HEK293 (cell line): ENCODE measurements around the gene GIT1.

Experiments used
- CTCF ChIA-PET: fragments of 350-600 bp; formaldehyde crosslinking; extraction: SDS; loops from one replicate; lab custom pipeline; 2021; ENCODE audit warnings: antibody characterized with exemption; lab: Yijun Ruan, JAX
- POLR2A ChIA-PET: fragments of 300-600 bp; formaldehyde crosslinking; extraction: SDS; loops from one replicate; lab custom pipeline; 2020; ENCODE audit warnings: antibody characterized with exemption, inconsistent platforms; lab: Yijun Ruan, JAX
- H3K27ac ChIP-seq: fragments of 200-500 bp; sonication (Bioruptor generic); 2 replicates; pipeline ENCODE4 v1.5.1; 2014; ENCODE audit warnings: low read depth, low read length, control low read depth, inconsistent platforms; ENCODE audit errors: extremely low read depth
- H3K36me3 ChIP-seq, 2 experiments: fragments of 200-500 bp in 1 of 2; sonication (Bioruptor generic) in 1 of 2; 1 replicate in 1 of 2; 2 replicates in 1 of 2; pipeline ENCODE4 v1.5.1; 2014 to 2017; ENCODE audit warnings: inconsistent platforms in 2 of 2, low read length in 2 of 2; ENCODE audit not compliant: control insufficient read depth in 2 of 2, insufficient read depth in 1 of 2
- H3K4me1 ChIP-seq: fragments of 200-500 bp; sonication (Bioruptor generic); 2 replicates; pipeline ENCODE4 v1.5.1; 2014; ENCODE audit warnings: mild to moderate bottlenecking, low read length, inconsistent platforms; ENCODE audit not compliant: control insufficient read depth, insufficient read depth
- H3K4me3 ChIP-seq: 2 replicates; pipeline ENCODE4 v1.5.1; 2011; ENCODE audit warnings: low read depth, mild to moderate bottlenecking, control low read depth, low read length, moderate library complexity
- H3K9me3 ChIP-seq: fragments of 200-500 bp; sonication (Bioruptor generic); 2 replicates; pipeline ENCODE4 v1.5.1; 2014; ENCODE audit warnings: low read depth, low read length, inconsistent platforms; ENCODE audit not compliant: control insufficient read depth, insufficient read depth
- BCL11A ChIP-seq: fragments of 450-650 bp; formaldehyde crosslinking; IDR thresholded peaks from 2 replicates; pipeline ENCODE4 v1.5.1; 2016; ENCODE audit warnings: low read depth, missing biosample characterization, missing genetic modification characterization
- FEZF1 ChIP-seq: fragments of 450-650 bp; formaldehyde crosslinking; IDR thresholded peaks from 2 replicates; pipeline ENCODE4 v1.5.1; 2016; ENCODE audit warnings: missing biosample characterization, missing genetic modification characterization
- KLF1 ChIP-seq: fragments of 450-650 bp; formaldehyde crosslinking; IDR thresholded peaks from 2 replicates; pipeline ENCODE4 v1.5.1; 2016; ENCODE audit warnings: missing biosample characterization, missing genetic modification characterization
- KLF8 ChIP-seq: fragments of 450-650 bp; formaldehyde crosslinking; IDR thresholded peaks from 2 replicates; pipeline ENCODE4 v1.5.1; 2016; ENCODE audit warnings: missing biosample characterization, missing genetic modification characterization
- MYNN ChIP-seq: fragments of 450-650 bp; formaldehyde crosslinking; IDR thresholded peaks from 2 replicates; pipeline ENCODE4 v1.5.1; 2016; ENCODE audit warnings: missing biosample characterization, missing genetic modification characterization, borderline replicate concordance
- MZF1 ChIP-seq: fragments of 450-650 bp; formaldehyde crosslinking; IDR thresholded peaks from 2 replicates; pipeline ENCODE4 v1.5.1; 2017; ENCODE audit warnings: missing biosample characterization, missing genetic modification characterization, borderline replicate concordance
- WT1 ChIP-seq: fragments of 450-650 bp; formaldehyde crosslinking; IDR thresholded peaks from 2 replicates; pipeline ENCODE4 v1.5.1; 2016; ENCODE audit warnings: missing biosample characterization, missing genetic modification characterization
- YY1 ChIP-seq: fragments of 450-650 bp; formaldehyde crosslinking; IDR thresholded peaks from 2 replicates; pipeline ENCODE4 v1.5.1; 2018; ENCODE audit warnings: missing biosample characterization, missing genetic modification characterization
- ZBTB26 ChIP-seq: fragments of 450-650 bp; formaldehyde crosslinking; optimal IDR thresholded peaks from 2 replicates; pipeline ENCODE3; 2016; ENCODE audit warnings: missing biosample characterization, mild to moderate bottlenecking, missing genetic modification characterization
- ZBTB8A ChIP-seq: fragments of 450-650 bp; formaldehyde crosslinking; IDR thresholded peaks from 2 replicates; pipeline ENCODE4 v1.5.1; 2016; ENCODE audit warnings: missing biosample characterization, missing genetic modification characterization
- ZFHX2 ChIP-seq: fragments of 450-650 bp; formaldehyde crosslinking; conservative IDR thresholded peaks from 2 replicates; pipeline ENCODE4 v1.5.1; 2016; ENCODE audit warnings: missing biosample characterization, missing genetic modification characterization
- ZNF146 ChIP-seq: fragments of 450-650 bp; formaldehyde crosslinking; IDR thresholded peaks from 2 replicates; pipeline ENCODE4 v1.5.1; 2016; ENCODE audit warnings: missing biosample characterization, missing genetic modification characterization
- ZNF157 ChIP-seq: fragments of 450-650 bp; formaldehyde crosslinking; IDR thresholded peaks from 2 replicates; pipeline ENCODE4 v1.5.1; 2016; ENCODE audit warnings: missing biosample characterization, missing genetic modification characterization
- ZNF19 ChIP-seq: fragments of 450-650 bp; formaldehyde crosslinking; IDR thresholded peaks from 2 replicates; pipeline ENCODE4; 2016; ENCODE audit warnings: missing biosample characterization, missing genetic modification characterization, low read depth
- ZNF280C ChIP-seq: fragments of 450-650 bp; formaldehyde crosslinking; IDR thresholded peaks from 2 replicates; pipeline ENCODE4 v1.5.1; 2016; ENCODE audit warnings: missing biosample characterization, missing genetic modification characterization
- ZNF529 ChIP-seq: fragments of 450-650 bp; formaldehyde crosslinking; IDR thresholded peaks from 2 replicates; pipeline ENCODE4 v1.5.1; 2017; ENCODE audit warnings: missing genetic modification characterization, missing biosample characterization; ENCODE audit not compliant: insufficient replicate concordance
- ZNF549 ChIP-seq: fragments of 450-650 bp; IDR thresholded peaks from 2 replicates; pipeline ENCODE4 v1.5.1; 2018; ENCODE audit warnings: missing biosample characterization, missing genetic modification characterization, mild to moderate bottlenecking, inconsistent platforms, moderate library complexity
- ZNF585B ChIP-seq: fragments of 450-650 bp; formaldehyde crosslinking; IDR thresholded peaks from 2 replicates; pipeline ENCODE4 v1.5.1; 2016; ENCODE audit warnings: missing biosample characterization, missing genetic modification characterization
- ZNF610 ChIP-seq: fragments of 450-650 bp; formaldehyde crosslinking; IDR thresholded peaks from 2 replicates; pipeline ENCODE4 v1.5.1; 2016; ENCODE audit warnings: missing biosample characterization, missing genetic modification characterization, borderline replicate concordance
- ZNF623 ChIP-seq: fragments of 450-650 bp; formaldehyde crosslinking; IDR thresholded peaks from 2 replicates; pipeline ENCODE4 v1.5.1; 2016; ENCODE audit warnings: missing biosample characterization, missing genetic modification characterization
- ZNF660 ChIP-seq: fragments of 450-650 bp; IDR thresholded peaks from 2 replicates; pipeline ENCODE4 v1.5.1; 2018; ENCODE audit warnings: missing biosample characterization, mild to moderate bottlenecking, missing genetic modification characterization
- ZNF701 ChIP-seq: fragments of 450-650 bp; formaldehyde crosslinking; IDR thresholded peaks from 2 replicates; pipeline ENCODE4 v1.5.1; 2016; ENCODE audit warnings: missing biosample characterization, missing genetic modification characterization
- ZNF76 ChIP-seq: fragments of 450-650 bp; formaldehyde crosslinking; IDR thresholded peaks from 2 replicates; pipeline ENCODE4; 2016; ENCODE audit warnings: low read depth, missing biosample characterization, missing genetic modification characterization, borderline replicate concordance
- ZNF791 ChIP-seq: fragments of 450-650 bp; formaldehyde crosslinking; IDR thresholded peaks from 2 replicates; pipeline ENCODE4 v1.5.1; 2016; ENCODE audit warnings: missing biosample characterization, missing genetic modification characterization
- ZSCAN23 ChIP-seq: fragments of 450-650 bp; formaldehyde crosslinking; IDR thresholded peaks from 2 replicates; pipeline ENCODE4 v1.5.1; 2016; ENCODE audit warnings: missing biosample characterization, missing genetic modification characterization
- ZXDB ChIP-seq: fragments of 450-650 bp; formaldehyde crosslinking; IDR thresholded peaks from 2 replicates; pipeline ENCODE4 v1.5.1; 2016; ENCODE audit warnings: missing biosample characterization, missing genetic modification characterization
- TF ChIP-seq, protein P1 (sequence below): fragments of 450-650 bp; formaldehyde crosslinking; IDR thresholded peaks from 2 replicates; pipeline ENCODE4 v1.5.1; 2017; ENCODE audit warnings: missing biosample characterization, missing genetic modification characterization
- TF ChIP-seq, protein P2 (sequence below): fragments of 450-650 bp; formaldehyde crosslinking; IDR thresholded peaks from 2 replicates; pipeline ENCODE4 v1.5.1; 2017; ENCODE audit warnings: missing biosample characterization, missing genetic modification characterization

The GIT1 gene

GRCh38 chr17:29591737-29592608 is 2.5 kb upstream of the GIT1 start (continued):
- TF ChIP-seq FEZF1 (peak; percentile 77), YY1 (tag by site-specific recombination) (no peak)

- ChIA-PET POLR2A (interaction anchor here (1.0 to 2.6 kb wide), 12 partner anchors 10 to 412 kb away, joined by 3 to 28 read pairs (median 6); partner anchors contain the start of genes ABHD15, CORO6, MYO18A and NUFIP2), CTCF (interaction anchor here (0.5 to 5.1 kb wide), 30 partner anchors 9 to 449 kb away, joined by 3 to 74 read pairs (median 4); partner anchors contain the start of genes ABHD15, MYO18A and TP53I13)
- peaks cover 31% of the 10 kb centered on the region for H3K4me1 ChIP-seq
- H3K27ac ChIP-seq, result peak overlapping the region; percentile 82
- H3K9me3 ChIP-seq, result no peaks in the 10 kb centered on the region
- H3K36me3 ChIP-seq, result peaks cover 0 to 3% of the 10 kb centered on the region in 2 experiments; a peak in 1 of 3 replicates
- peak overlapping the region; percentile 36 for H3K4me3 ChIP-seq
- TF ChIP-seq ZNF157, result no peak
- TF ChIP-seq KLF8, result no peak; the same call in 1 of the 2 replicates
- 0 out of 2 replicates have a peak, but pooled peaks have one; percentile 14 for TF ChIP-seq BCL11A (tag by site-specific recombination)
- TF ChIP-seq ZSCAN23 (tag by site-specific recombination), result 0 out of 2 replicates have a peak, but pooled peaks have one; percentile 16
- TF ChIP-seq ZNF585B, result no peak
- TF ChIP-seq, protein P1, sequence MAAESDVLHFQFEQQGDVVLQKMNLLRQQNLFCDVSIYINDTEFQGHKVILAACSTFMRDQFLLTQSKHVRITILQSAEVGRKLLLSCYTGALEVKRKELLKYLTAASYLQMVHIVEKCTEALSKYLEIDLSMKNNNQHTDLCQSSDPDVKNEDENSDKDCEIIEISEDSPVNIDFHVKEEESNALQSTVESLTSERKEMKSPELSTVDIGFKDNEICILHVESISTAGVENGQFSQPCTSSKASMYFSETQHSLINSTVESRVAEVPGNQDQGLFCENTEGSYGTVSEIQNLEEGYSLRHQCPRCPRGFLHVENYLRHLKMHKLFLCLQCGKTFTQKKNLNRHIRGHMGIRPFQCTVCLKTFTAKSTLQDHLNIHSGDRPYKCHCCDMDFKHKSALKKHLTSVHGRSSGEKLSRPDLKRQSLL (tag by site-specific recombination), result no peak
- TF ChIP-seq ZNF623, result no peak
- no peak for TF ChIP-seq ZNF19 (tag by site-specific recombination)
- no peak for TF ChIP-seq MYNN
- no peak for TF ChIP-seq ZNF280C (tag by site-specific recombination)
- no peak for TF ChIP-seq ZNF529 (tag by site-specific recombination)
- TF ChIP-seq ZNF791 (tag by site-specific recombination), result no peak
- no peak for TF ChIP-seq ZNF549 (tag by site-specific recombination)
- TF ChIP-seq ZXDB (tag by site-specific recombination), result peak; percentile 49
- TF ChIP-seq ZNF610, result no peak
- no peak for TF ChIP-seq ZBTB8A (tag by site-specific recombination)
- TF ChIP-seq, protein P2, sequence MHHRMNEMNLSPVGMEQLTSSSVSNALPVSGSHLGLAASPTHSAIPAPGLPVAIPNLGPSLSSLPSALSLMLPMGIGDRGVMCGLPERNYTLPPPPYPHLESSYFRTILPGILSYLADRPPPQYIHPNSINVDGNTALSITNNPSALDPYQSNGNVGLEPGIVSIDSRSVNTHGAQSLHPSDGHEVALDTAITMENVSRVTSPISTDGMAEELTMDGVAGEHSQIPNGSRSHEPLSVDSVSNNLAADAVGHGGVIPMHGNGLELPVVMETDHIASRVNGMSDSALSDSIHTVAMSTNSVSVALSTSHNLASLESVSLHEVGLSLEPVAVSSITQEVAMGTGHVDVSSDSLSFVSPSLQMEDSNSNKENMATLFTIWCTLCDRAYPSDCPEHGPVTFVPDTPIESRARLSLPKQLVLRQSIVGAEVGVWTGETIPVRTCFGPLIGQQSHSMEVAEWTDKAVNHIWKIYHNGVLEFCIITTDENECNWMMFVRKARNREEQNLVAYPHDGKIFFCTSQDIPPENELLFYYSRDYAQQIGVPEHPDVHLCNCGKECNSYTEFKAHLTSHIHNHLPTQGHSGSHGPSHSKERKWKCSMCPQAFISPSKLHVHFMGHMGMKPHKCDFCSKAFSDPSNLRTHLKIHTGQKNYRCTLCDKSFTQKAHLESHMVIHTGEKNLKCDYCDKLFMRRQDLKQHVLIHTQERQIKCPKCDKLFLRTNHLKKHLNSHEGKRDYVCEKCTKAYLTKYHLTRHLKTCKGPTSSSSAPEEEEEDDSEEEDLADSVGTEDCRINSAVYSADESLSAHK, result peak; percentile 95
- no peak for TF ChIP-seq MZF1
- peak; percentile 19 for TF ChIP-seq KLF1 (tag by site-specific recombination)
- TF ChIP-seq ZNF146 (tag by site-specific recombination), result 0 out of 2 replicates have a peak, but pooled peaks have one; percentile 10
- TF ChIP-seq ZNF660 (tag by site-specific recombination), result no peak
- TF ChIP-seq ZFHX2, result peak; percentile 68
- TF ChIP-seq ZBTB26 (tag by site-specific recombination), result peak; percentile 64
- no peak for TF ChIP-seq ZNF701 (tag by site-specific recombination)
- peak; percentile 14 for TF ChIP-seq WT1 (tag by site-specific recombination)
- TF ChIP-seq ZNF76 (tag by site-specific recombination), result peak; percentile 18; the same call in 1 of the 2 replicates
These were observed 1.8 kb upstream of the GIT1 start for GRCh38 chr17:29591146-29591736.
